Skin of body (tissue), 2 donors: ENCODE results near the gene VSIG10L2. TPM values are rescaled to one million over a fixed set of nuclear protein-coding genes. Genes with fewer than 3 reads are reported as not detected.
A peak's percentile ranks its signal among the peaks of the same experiment; 100 is the strongest.
"Not testable (repeated sequence)": the region's sequence is repeated elsewhere in the genome, so short reads cannot be mapped to it uniquely, and the experiment has no call there.

Experiments
- DNase-seq: peaks from one replicate; lab custom pipeline; 2025; lab: John Stamatoyannopoulos, UW
- total RNA-seq: library from RNA; depleted of rRNA; stranded (reverse); fragments of >200 nt; gene quantifications from one replicate; pipeline ENCODE4 v1.2.3, GENCODE V29; 2014

VSIG10L2 gene
- total RNA-seq: 0.39 TPM

GRCh38 chr11:125945797-125946520 is at the start of gene VSIG10L2:
Gene VSIG10L2, plus strand, starts transcription at chr11:125946044. Its CDS starts 12 bp downstream, at chr11:125946056.
- no peak for DNase-seq

GRCh38 chr11:125901872-125902271 is 44.0 kb upstream of the VSIG10L2 start:
- DNase-seq: no peak

GRCh38 chr11:125902277-125902926 is 43.4 kb upstream of the VSIG10L2 start:
- no peak for DNase-seq

- DNase-seq: peak; percentile 88
Observed at GRCh38 chr11:125902927-125903710, 42.7 kb upstream of the VSIG10L2 start, which contains the start of gene PUS3. Gene PUS3, minus strand, starts transcription at chr11:125903206. Its CDS starts 6,922 bp downstream, at chr11:125896284.

GRCh38 chr11:125903711-125904659 is 41.9 kb upstream of the VSIG10L2 start, which contains the start of gene DDX25:
Gene DDX25, plus strand, starts transcription at chr11:125904508. Its CDS starts 10 bp downstream, at chr11:125904518.
- DNase-seq: no peak

GRCh38 chr11:125904678-125905077 is 41.2 kb upstream of the VSIG10L2 start:
- DNase-seq: no peak

- DNase-seq: no peak
Observed at GRCh38 chr11:125910226-125910849, 35.5 kb upstream of the VSIG10L2 start.

GRCh38 chr11:125914601-125915000 is 31.2 kb upstream of the VSIG10L2 start:
- not testable (repeated sequence) for DNase-seq

- DNase-seq: no peak
Observed at GRCh38 chr11:125916683-125917347, 29.0 kb upstream of the VSIG10L2 start.

- DNase-seq: peak; percentile 61
Observed at GRCh38 chr11:125918140-125918840, 27.6 kb upstream of the VSIG10L2 start.

- no peak for DNase-seq
Observed at GRCh38 chr11:125921042-125921441, 24.8 kb upstream of the VSIG10L2 start.

GRCh38 chr11:125922156-125922555 is 23.7 kb upstream of the VSIG10L2 start:
- DNase-seq: no peak

GRCh38 chr11:125923012-125923579 is 22.7 kb upstream of the VSIG10L2 start:
- peak; percentile 68 for DNase-seq

GRCh38 chr11:125923633-125924032 is 22.2 kb upstream of the VSIG10L2 start:
- DNase-seq: no peak

GRCh38 chr11:125924384-125925007 is 21.3 kb upstream of the VSIG10L2 start:
- DNase-seq: no peak

- DNase-seq: no peak
Observed at GRCh38 chr11:125925247-125925740, 20.6 kb upstream of the VSIG10L2 start.

- no peak for DNase-seq
Observed at GRCh38 chr11:125925804-125926203, 20.0 kb upstream of the VSIG10L2 start.

GRCh38 chr11:125926682-125927081 is 19.2 kb upstream of the VSIG10L2 start:
- DNase-seq: no peak
